IMR-90 (cell line): ENCODE data around the gene TNS3. TPM values are rescaled to one million over a fixed set of nuclear protein-coding genes. Genes with fewer than 3 reads are reported as not detected.
A peak's percentile ranks its signal among the peaks of the same experiment; 100 is the strongest.

Experiments used
- ATAC-seq: fragments of 200-7000 bp; cut with Tn5 transposase; 2 replicates; pipeline ENCODE4 v1.9.1; 2020; ENCODE audit warnings: low read depth, mild to moderate bottlenecking, moderate library complexity
- BruUV-seq: library from RNA; stranded (reverse); fragments of 400-500 nt; replicated peaks from 2 replicates; lab custom pipeline; 2021; lab: Mats Ljungman, UMichigan
- CTCF ChIA-PET: fragments of 300-600 bp; formaldehyde crosslinking; extraction: SDS; loops from one replicate; lab custom pipeline; 2021; ENCODE audit warnings: antibody characterized with exemption; lab: Yijun Ruan, JAX
- POLR2A ChIA-PET: fragments of 300-600 bp; sonication (Branson Sonifier 250); formaldehyde crosslinking; loops from one replicate; lab custom pipeline; 2022; ENCODE audit warnings: antibody characterized with exemption; ENCODE audit not compliant: unreplicated experiment; lab: Charles Lee
- DNase-seq: peaks from one replicate; pipeline ENCODE4 v3.0.0; 2013
- H2AFZ ChIP-seq: replicated peaks from 2 replicates; pipeline ENCODE3; 2013; ENCODE audit warnings: low read length, mild to moderate bottlenecking; ENCODE audit not compliant: poor library complexity
- H2AK5ac ChIP-seq: 2 replicates; pipeline ENCODE4 v1.6.1; 2013; ENCODE audit warnings: low read depth, low read length, inconsistent platforms
- H2AK9ac ChIP-seq: replicated peaks from 2 replicates; pipeline ENCODE3; 2013; ENCODE audit warnings: mild to moderate bottlenecking, low read depth, low read length, moderate library complexity; ENCODE audit not compliant: poor library complexity
- H2BK120ac ChIP-seq: 2 replicates; pipeline ENCODE4 v1.6.1; 2013; ENCODE audit warnings: low read depth, low read length, inconsistent platforms
- H2BK15ac ChIP-seq: 3 replicates; pipeline ENCODE4 v1.6.1; 2013; ENCODE audit warnings: low read depth, low read length, inconsistent platforms
- H2BK20ac ChIP-seq: 2 replicates; pipeline ENCODE4 v1.6.1; 2013; ENCODE audit warnings: low read depth, mild to moderate bottlenecking, inconsistent platforms, low read length, moderate library complexity
- H2BK5ac ChIP-seq: 2 replicates; pipeline ENCODE4 v1.6.1; 2013; ENCODE audit warnings: mild to moderate bottlenecking, low read depth, low read length, inconsistent platforms; ENCODE audit not compliant: poor library complexity, severe bottlenecking
- H3K14ac ChIP-seq: replicated peaks from 2 replicates; pipeline ENCODE4 v1.6.1; 2013; ENCODE audit warnings: low read depth, low read length, inconsistent platforms
- H3K18ac ChIP-seq: 2 replicates; pipeline ENCODE4 v1.6.1; 2013; ENCODE audit warnings: low read depth, low read length, control low read depth
- H3K23ac ChIP-seq: 2 replicates; pipeline ENCODE4 v1.6.1; 2013; ENCODE audit warnings: low read depth, low read length, inconsistent platforms
- H3K27ac ChIP-seq: 2 replicates; pipeline ENCODE4 v1.5.1; 2013; ENCODE audit warnings: mild to moderate bottlenecking, control low read depth, low read length; ENCODE audit not compliant: insufficient read depth
- H3K27me3 ChIP-seq: 2 replicates; pipeline ENCODE4 v1.6.1; 2013; ENCODE audit warnings: low read length; ENCODE audit not compliant: control insufficient read depth, insufficient read depth
- H3K36me3 ChIP-seq: 2 replicates; pipeline ENCODE4 v1.6.1; 2013; ENCODE audit warnings: low read length, mixed read lengths; ENCODE audit not compliant: control insufficient read depth, insufficient read depth
- H3K4ac ChIP-seq: 2 replicates; pipeline ENCODE4 v1.6.1; 2013; ENCODE audit warnings: low read depth, low read length, inconsistent platforms
- H3K4me1 ChIP-seq: 2 replicates; pipeline ENCODE4 v1.6.1; 2013; ENCODE audit warnings: low read length, mixed read lengths; ENCODE audit not compliant: control insufficient read depth, insufficient read depth
- H3K4me2 ChIP-seq: 2 replicates; pipeline ENCODE4 v1.6.1; 2013; ENCODE audit warnings: low read depth, mild to moderate bottlenecking, control low read depth, low read length, moderate library complexity
- H3K4me3 ChIP-seq: 2 replicates; pipeline ENCODE4 v1.5.1; 2013; ENCODE audit warnings: low read depth, mild to moderate bottlenecking, control low read depth, low read length, moderate library complexity; ENCODE audit not compliant: insufficient read depth
- H3K56ac ChIP-seq: 2 replicates; pipeline ENCODE4 v1.6.1; 2013; ENCODE audit warnings: low read length, inconsistent platforms; ENCODE audit not compliant: insufficient read depth; ENCODE audit errors: extremely low read depth
- H3K79me1 ChIP-seq, 2 experiments: 2 replicates each; pipeline ENCODE4 v1.6.1; 2013; ENCODE audit warnings: low read length in 2 of 2, inconsistent platforms in 1 of 2, low read depth in 1 of 2
- H3K9ac ChIP-seq: 2 replicates; pipeline ENCODE4 v1.6.1; 2013; ENCODE audit warnings: low read depth, low read length, control low read depth
- H3K9me1 ChIP-seq: 2 replicates; pipeline ENCODE4 v1.6.1; 2013; ENCODE audit warnings: low read length, inconsistent platforms; ENCODE audit not compliant: insufficient read depth
- H3K9me3 ChIP-seq: 2 replicates; pipeline ENCODE4 v1.6.1; 2013; ENCODE audit warnings: low read length; ENCODE audit not compliant: control insufficient read depth, insufficient read depth
- H4K20me1 ChIP-seq: 2 replicates; pipeline ENCODE4 v1.6.1; 2013; ENCODE audit warnings: low read length, inconsistent platforms; ENCODE audit not compliant: insufficient read depth
- H4K5ac ChIP-seq: 2 replicates; pipeline ENCODE4 v1.6.1; 2013; ENCODE audit warnings: mild to moderate bottlenecking, low read depth, low read length, control low read depth
- H4K8ac ChIP-seq, 2 experiments: 2 replicates each; pipeline ENCODE4 v1.6.1; 2013; ENCODE audit warnings: low read depth in 2 of 2, low read length in 2 of 2, control low read depth in 1 of 2, inconsistent platforms in 1 of 2
- H4K91ac ChIP-seq: 2 replicates; pipeline ENCODE4 v1.6.1; 2013; ENCODE audit warnings: low read depth, low read length, inconsistent platforms; ENCODE audit not compliant: insufficient read depth
- BHLHE40 ChIP-seq: fragments of 150-350 bp; IDR thresholded peaks from 2 replicates; pipeline ENCODE4 v1.6.1; 2016; ENCODE audit warnings: mild to moderate bottlenecking, low read depth, low read length
- CHD1 ChIP-seq: IDR thresholded peaks from 2 replicates; pipeline ENCODE4 v1.6.1; 2012; ENCODE audit warnings: low read depth, low read length, improper control_type of control experiment
- MAFK ChIP-seq: IDR thresholded peaks from 2 replicates; pipeline ENCODE4 v1.6.1; 2012; ENCODE audit warnings: low read depth, low read length, improper control_type of control experiment
- MXI1 ChIP-seq: IDR thresholded peaks from 2 replicates; pipeline ENCODE4 v1.6.1; 2012; ENCODE audit warnings: low read depth, mild to moderate bottlenecking, low read length, moderate library complexity, borderline replicate concordance
- POLR2A ChIP-seq: IDR thresholded peaks from 2 replicates; pipeline ENCODE4 v1.6.1; 2012; ENCODE audit warnings: mild to moderate bottlenecking, low read depth, low read length
- RAD21 ChIP-seq: IDR thresholded peaks from 2 replicates; pipeline ENCODE4 v1.6.1; 2012; ENCODE audit warnings: low read length, improper control_type of control experiment
- WGBS, 2 experiments: methylation state at CpG; one replicate each; pipeline versions ENCODE4 v1.1.5 to v1.1.7; 2013; ENCODE audit warnings: missing lambda C conversion rate in 2 of 2; ENCODE audit not compliant: insufficient read length in 1 of 2; ENCODE audit errors: extremely low coverage in 2 of 2; 5-methylcytosine and 5-hydroxymethylcytosine counted together
- dilution Hi-C: fragments of 300-500 bp; cut with HindIII; formaldehyde crosslinking; loops from one replicate; pipeline ENCODE4 v1.14.3; 2018; ENCODE audit warnings: low sequenced_read_pairs; ENCODE audit not compliant: unreplicated experiment
- in situ Hi-C: fragments of 300-500 bp; cut with MboI; formaldehyde crosslinking; loops from 3 replicates; pipeline ENCODE4 v1.14.3; 2019; ENCODE audit warnings: low sequenced_read_pairs, inconsistent platforms, mixed read lengths
- intact Hi-C: fragments of 100-400 bp; cut with micrococcal nuclease; formaldehyde crosslinking; loops from 2 replicates; pipeline ENCODE4 v1.10.0; 2022
- polyA plus RNA-seq, 3 experiments: library from polyadenylated mRNA; depleted of rRNA; stranded (reverse); fragments of >200 nt; gene quantifications; 2 replicates each; pipeline ENCODE4 v1.2.3, GENCODE V29; 2012; ENCODE audit warnings: low replicate concordance in 1 of 3
- total RNA-seq: library from RNA; depleted of rRNA; stranded (reverse); fragments of >200 nt; gene quantifications from 2 replicates; pipeline ENCODE4 v1.2.3, GENCODE V29; 2012
- TF ChIP-seq, protein P1 (sequence below): fragments of 150-350 bp; IDR thresholded peaks from 2 replicates; pipeline ENCODE4 v1.6.1; 2017; ENCODE audit warnings: mild to moderate bottlenecking, antibody characterized with exemption, low read length, low read depth

The TNS3 gene
- total and polyA plus RNA-seq, 2 of the 4 experiments (the other 2 are of a cell fraction) = 64.3 to 79.2 TPM

DNA sequence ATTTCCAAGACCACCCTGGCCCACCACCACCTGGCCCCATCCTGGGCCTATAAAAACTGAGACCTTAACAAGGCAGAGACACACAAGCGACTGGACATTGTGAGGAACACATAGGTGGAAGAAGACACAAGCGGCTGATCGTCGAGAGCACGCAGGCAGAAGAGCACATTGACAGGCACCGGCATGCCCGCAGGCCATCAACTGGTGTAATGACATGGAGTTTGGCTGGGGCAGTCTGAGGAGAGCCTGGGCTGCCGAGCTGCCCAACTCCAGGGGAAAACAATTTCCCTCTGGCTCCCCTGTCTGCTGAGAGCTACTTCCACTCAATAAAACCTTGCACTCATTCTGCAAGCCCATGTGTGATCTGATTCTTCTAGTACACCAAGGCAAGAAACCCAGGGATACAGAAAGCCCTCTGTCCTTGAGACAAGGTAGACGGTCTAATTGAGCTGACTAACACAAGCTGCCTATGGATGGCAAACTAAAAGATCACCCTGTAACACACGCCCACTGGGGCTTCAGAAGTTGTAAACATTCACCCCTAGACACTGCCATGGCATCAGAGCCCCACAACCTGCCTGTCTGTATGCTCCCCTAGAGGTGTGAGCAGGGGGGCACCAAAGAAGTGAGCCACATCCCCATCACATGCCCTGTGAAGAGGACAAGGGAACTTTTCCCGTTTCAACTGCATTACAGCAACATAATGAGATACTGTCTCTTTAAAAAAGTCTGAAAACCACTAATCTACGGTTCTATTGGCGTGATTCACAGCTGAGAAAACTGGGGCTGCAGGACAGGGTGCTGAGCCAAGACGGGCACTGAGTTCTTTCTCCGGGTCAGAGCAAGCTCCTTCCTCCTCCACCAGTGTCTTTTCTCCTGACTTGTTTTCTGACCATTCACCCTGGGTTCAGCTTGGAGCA lies 18.5 kb upstream of the TNS3 start:
- peak; percentile 86 for DNase-seq
- no TSS peak for BruUV-seq
- H3K4me1 ChIP-seq = peaks cover 34% of the 10 kb centered on the region

More for the DNA sequence above, 18.5 kb upstream of the TNS3 start:
- Histone ChIP-seq H2BK20ac (peak overlapping the region; percentile 100), H3K9ac (peak overlapping the region; percentile 64), H2BK5ac (peak overlapping the region; percentile 98), H3K79me1 (peaks cover 0 to 14% of the 10 kb centered on the region in 2 experiments; a peak in 1 of 4 replicates), H3K27ac (peak overlapping the region; percentile 97), H3K9me3 (peaks cover 17% of the 10 kb centered on the region), H2AK5ac (peak overlapping the region; percentile 86), H4K20me1 (no peaks in the 10 kb centered on the region), H3K14ac (peak overlapping the region; percentile 99), H3K4me2 (peak overlapping the region; percentile 60), H2BK15ac (peak overlapping the region; percentile 98), H2AFZ (peak overlapping the region; percentile 88), H3K18ac (peak overlapping the region; percentile 93), H2AK9ac (peak overlapping the region; percentile 85), H2BK120ac (peak overlapping the region; percentile 99), H4K8ac (peak overlapping the region; percentile 36 to 97), H3K56ac (peak overlapping the region; percentile 88), H4K91ac (peak overlapping the region; percentile 97), H3K4me3 (no peak overlapping the region), H3K4ac (peak overlapping the region; percentile 98), H3K27me3 (no peaks in the 10 kb centered on the region), H3K23ac (peak overlapping the region; percentile 87), H3K36me3 (no peaks in the 10 kb centered on the region), H4K5ac (peak overlapping the region; percentile 95), H3K9me1 (peaks cover 22% of the 10 kb centered on the region)
- CTCF ChIA-PET = interaction anchor here (1.5 to 2.0 kb wide), 2 partner anchors 10 to 335 kb away, joined by 5 to 6 read pairs; no protein-coding TSS in a partner anchor
- in situ Hi-C loops = no loop called here
- dilution Hi-C loops = no loop called here
- intact Hi-C loops = loop anchor here (5.0 kb wide), 1 partner anchor 187 kb away; no protein-coding TSS in a partner anchor
- whole genome bisulfite sequencing, 2 experiments = 33% methylated on average over 3 of the region's 15 CpGs; no CpG with 5 or more reads in 1 of the 2 experiments
- TF ChIP-seq MXI1 = no peak
- TF ChIP-seq RAD21 = no peak
- peak; percentile 39 for TF ChIP-seq POLR2A
- no peak for TF ChIP-seq MAFK
- no peak for TF ChIP-seq BHLHE40
- TF ChIP-seq CHD1 = no peak
- TF ChIP-seq, protein P1, sequence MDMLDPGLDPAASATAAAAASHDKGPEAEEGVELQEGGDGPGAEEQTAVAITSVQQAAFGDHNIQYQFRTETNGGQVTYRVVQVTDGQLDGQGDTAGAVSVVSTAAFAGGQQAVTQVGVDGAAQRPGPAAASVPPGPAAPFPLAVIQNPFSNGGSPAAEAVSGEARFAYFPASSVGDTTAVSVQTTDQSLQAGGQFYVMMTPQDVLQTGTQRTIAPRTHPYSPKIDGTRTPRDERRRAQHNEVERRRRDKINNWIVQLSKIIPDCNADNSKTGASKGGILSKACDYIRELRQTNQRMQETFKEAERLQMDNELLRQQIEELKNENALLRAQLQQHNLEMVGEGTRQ = no peak
- ATAC-seq = peak; percentile 73
- POLR2A ChIA-PET = interaction anchor here (0.5 to 1.3 kb wide), 4 partner anchors 8 to 219 kb away, joined by 3 to 14 read pairs (median 7); partner anchors contain the start of gene TNS3
